Measurements from ENCODE around the gene UNK. TPM values are rescaled to one million over a fixed set of nuclear protein-coding genes. Genes with fewer than 3 reads are reported as not detected.
A peak's percentile ranks its signal among the peaks of the same experiment; 100 is the strongest.
"Not testable (repeated sequence)": the region's sequence is repeated elsewhere in the genome, so short reads cannot be mapped to it uniquely, and the experiment has no call there.

Gene UNK
- total RNA-seq, 1 donor from 2014 or later: 10.9 TPM

- DNase-seq: no peak
These were observed 22.4 kb downstream of the UNK start for GRCh38 chr17:75806822-75807500.

GRCh38 chr17:75807861-75808260 is 23.3 kb downstream of the UNK start:
- DNase-seq: no peak

GRCh38 chr17:75808549-75808904 is 23.9 kb downstream of the UNK start:
- DNase-seq: no peak

GRCh38 chr17:75808905-75809621 is 24.5 kb downstream of the UNK start:
- peak; percentile 84 for DNase-seq

GRCh38 chr17:75809631-75810111 is 25.1 kb downstream of the UNK start:
- DNase-seq: no peak

- no peak for DNase-seq
These were observed 25.6 kb downstream of the UNK start for GRCh38 chr17:75810216-75810615.

GRCh38 chr17:75810756-75811155 is 26.1 kb downstream of the UNK start:
- DNase-seq: not testable (repeated sequence)

- DNase-seq: no peak
These were observed 26.6 kb downstream of the UNK start for GRCh38 chr17:75811174-75811573.

- DNase-seq: no peak
These were observed 27.7 kb downstream of the UNK start for GRCh38 chr17:75812096-75813013.

GRCh38 chr17:75813081-75814020 is 28.7 kb downstream of the UNK start:
- DNase-seq: no peak

GRCh38 chr17:75814021-75814395 is 29.4 kb downstream of the UNK start:
- DNase-seq: no peak

- peak; percentile 79 for DNase-seq
These were observed 30.3 kb downstream of the UNK start for GRCh38 chr17:75814900-75815373.

- DNase-seq: no peak
These were observed 30.8 kb downstream of the UNK start for GRCh38 chr17:75815399-75815798.

- DNase-seq: no peak
These were observed 32.1 kb downstream of the UNK start for GRCh38 chr17:75816693-75817092.

GRCh38 chr17:75817571-75817970 is 33.0 kb downstream of the UNK start:
- DNase-seq: no peak

- DNase-seq: no peak
These were observed 33.8 kb downstream of the UNK start for GRCh38 chr17:75818326-75818885.

- no peak for DNase-seq
These were observed 34.5 kb downstream of the UNK start for GRCh38 chr17:75819116-75819515.

- DNase-seq: no peak
These were observed 35.1 kb downstream of the UNK start for GRCh38 chr17:75819678-75820077.

GRCh38 chr17:75820094-75821080 is 35.8 kb downstream of the UNK start:
- no peak for DNase-seq

- DNase-seq: no peak
These were observed 36.9 kb downstream of the UNK start for GRCh38 chr17:75821552-75821951.
